ENCODE measurements around the gene DDX1. TPM values are rescaled to one million over a fixed set of nuclear protein-coding genes. Genes with fewer than 3 reads are reported as not detected.
A peak's percentile ranks its signal among the peaks of the same experiment; 100 is the strongest.

The DDX1 gene
- polyA plus RNA-seq, 3 donors: 164 to 206 (median 169) TPM

DNA sequence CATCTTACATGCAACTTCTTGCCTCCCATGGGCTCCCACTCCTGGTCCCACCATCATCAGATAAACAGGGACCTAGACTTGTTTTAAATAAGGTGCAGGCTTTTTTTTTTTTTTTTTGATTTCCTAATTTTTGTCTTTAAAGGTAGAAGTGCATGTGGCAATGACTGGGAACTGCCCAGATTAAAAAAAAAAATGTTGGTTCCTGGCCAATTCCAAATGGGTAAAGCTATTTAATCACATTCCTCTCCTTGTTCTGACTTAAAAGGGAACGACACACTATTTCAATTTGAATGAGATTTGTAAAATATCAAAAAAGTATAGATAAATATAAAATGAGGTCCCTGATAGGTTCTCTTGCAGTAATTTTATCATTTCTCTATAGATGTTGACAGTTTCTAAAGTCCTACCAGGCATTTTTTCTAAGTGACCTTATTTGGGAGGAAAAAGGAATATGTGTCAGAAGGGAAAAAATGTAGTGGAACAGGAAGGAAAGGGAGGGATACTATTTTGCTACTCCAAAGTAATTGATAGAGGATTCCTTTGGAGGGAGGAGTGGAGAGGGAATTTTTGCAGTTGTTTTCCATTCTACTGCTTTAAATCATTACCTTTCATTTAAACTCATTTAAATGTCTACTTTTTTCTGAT lies 43.3 kb downstream of the DDX1 start:
- no peak for DNase-seq (ENCODE audit: extremely low read depth in 1 of 11, low read depth in 9 of 11, low spot score in 4 of 11)

DNA sequence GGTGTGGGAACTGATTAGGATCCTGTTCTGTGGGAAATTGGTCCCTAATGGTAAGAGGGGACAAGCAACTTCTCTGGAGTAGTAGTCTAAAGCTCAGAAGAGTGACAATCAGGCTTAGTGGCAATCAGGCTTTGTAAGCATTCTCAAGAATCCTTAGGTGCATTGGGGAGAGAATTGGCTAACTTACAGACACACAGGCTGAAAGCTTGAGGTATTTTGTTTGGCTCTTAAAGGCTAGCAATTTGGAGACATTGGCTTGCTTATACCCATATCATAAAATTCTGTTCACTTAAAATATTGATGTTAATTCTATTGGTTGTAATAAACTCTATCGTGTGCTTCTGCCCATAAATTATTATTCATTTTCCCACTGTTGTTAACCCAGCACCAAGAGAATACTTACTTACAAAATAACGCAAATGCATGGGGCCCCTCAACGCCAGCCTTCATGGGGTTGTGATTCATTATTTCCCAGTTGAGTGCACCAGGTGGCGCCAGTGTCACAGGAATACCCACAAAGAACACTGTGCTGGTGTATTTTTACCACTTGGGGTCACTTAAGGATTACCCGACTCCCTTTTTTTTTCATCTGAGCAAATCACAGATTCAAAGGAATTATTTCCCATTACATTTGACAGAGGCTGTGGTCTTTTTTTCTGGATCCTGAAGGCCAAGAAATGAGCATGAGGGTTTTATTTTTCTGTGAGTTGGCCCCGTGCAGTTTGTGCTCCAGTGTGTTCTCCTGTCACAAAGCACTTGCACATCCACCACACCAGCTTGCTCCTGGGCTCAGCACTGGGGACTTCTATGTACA lies 45.5 kb downstream of the DDX1 start:
- DNase-seq (ENCODE audit: extremely low read depth in 1 of 11, low read depth in 9 of 11, low spot score in 4 of 11): peak; percentile 65 to 85 (median 77)

DNA sequence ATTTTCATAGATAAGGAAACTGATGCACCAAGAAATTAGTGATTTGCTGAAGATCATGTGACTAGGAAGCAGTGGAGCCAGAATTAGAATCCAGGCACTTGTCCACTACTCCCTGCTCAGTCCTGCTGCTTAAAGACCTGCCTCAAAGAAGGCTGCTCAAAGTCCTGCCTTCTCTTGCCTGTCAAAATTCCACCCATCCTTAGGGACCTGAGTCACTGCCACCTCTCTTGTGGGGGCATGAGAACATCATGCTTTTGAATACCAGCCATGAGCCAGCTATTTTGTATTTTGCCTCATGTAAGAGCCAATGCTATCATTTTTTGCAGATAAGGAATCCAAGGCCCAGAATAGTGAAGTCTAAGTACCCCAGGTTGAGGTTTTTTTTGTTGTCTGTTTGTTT lies 47.1 kb downstream of the DDX1 start:
- no peak for DNase-seq (ENCODE audit: extremely low read depth in 1 of 11, low read depth in 9 of 11, low spot score in 4 of 11)

DNA sequence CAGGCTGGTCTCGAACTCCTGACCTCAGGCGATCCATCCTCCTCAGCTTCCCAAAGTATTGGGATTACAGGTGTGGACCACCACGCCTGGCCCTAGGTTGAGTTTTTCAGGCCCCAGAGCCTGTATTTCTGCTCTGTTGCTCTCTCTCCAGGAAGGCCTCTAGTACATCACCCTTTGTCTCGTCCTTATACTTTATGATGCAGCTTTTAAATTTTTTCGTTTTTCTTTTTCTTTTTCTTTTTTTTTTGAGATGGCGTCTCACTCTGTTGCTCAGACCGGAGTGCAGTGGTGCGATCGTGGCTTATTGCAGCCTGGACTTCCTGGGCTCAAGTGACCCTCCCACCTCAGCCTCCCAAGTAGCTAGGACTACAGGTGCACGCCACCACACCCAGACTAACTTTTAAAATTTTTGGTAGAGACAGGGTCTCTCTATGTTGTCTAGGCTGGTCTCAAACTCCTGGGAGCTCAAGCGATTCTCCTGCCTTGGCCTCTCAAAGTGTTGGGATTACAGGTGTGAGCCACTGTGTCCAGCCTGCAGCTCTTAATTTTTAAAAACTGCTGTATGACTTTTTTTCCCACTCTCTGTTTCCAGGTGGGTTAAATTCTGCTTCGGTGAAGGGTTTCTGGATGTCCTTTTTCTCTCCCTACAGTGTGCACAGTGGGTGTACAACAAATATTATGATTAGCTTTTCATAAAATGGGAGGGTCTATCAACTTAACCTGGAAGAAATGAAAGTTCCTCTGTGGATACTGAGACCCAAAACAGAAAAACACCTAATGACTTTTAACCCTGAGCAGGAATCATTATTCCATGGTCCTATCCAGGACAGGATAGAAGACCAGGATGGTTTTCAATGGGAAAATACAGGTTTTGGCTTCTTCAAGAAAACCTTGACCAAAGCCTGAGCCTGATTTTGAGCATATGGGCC lies 47.9 kb downstream of the DDX1 start:
- DNase-seq (ENCODE audit: extremely low read depth in 1 of 11, low read depth in 9 of 11, low spot score in 4 of 11): no peak

GRCh38 chr2:15640261-15640711 lies 48.6 kb downstream of the DDX1 start:
- DNase-seq (ENCODE audit: extremely low read depth in 1 of 11, low read depth in 9 of 11, low spot score in 4 of 11): no peak

GRCh38 chr2:15640784-15641183 lies 49.1 kb downstream of the DDX1 start:
- no peak for DNase-seq (ENCODE audit: extremely low read depth in 1 of 11, low read depth in 9 of 11, low spot score in 4 of 11)

DNA sequence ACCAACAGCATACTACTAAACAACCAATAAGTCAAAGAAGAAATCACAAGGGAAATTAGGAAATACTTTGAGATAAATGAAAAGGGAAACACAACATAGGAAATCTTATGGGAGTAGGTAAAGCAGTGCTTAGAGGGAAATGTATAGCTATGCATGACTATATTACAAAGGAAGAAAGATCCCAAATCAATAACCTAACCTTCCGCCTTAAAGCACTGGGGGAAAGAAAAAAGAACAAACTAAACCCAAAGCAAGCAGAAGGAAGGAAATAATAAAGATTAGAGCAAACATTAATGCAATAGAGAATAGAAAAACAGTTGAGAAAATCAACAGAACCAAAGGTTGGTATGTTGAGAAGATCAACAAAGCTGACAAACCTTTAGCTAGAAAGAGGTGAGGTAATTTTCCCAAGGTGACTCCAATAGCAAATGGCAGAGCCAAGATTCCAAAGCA lies 49.9 kb downstream of the DDX1 start:
- DNase-seq (ENCODE audit: extremely low read depth in 1 of 11, low read depth in 9 of 11, low spot score in 4 of 11): no peak

GRCh38 chr2:15642011-15642814 lies 50.5 kb downstream of the DDX1 start:
- peak in 1 of 11 donors; percentile 70 for DNase-seq (ENCODE audit: extremely low read depth in 1 of 11, low read depth in 9 of 11, low spot score in 4 of 11)

DNA sequence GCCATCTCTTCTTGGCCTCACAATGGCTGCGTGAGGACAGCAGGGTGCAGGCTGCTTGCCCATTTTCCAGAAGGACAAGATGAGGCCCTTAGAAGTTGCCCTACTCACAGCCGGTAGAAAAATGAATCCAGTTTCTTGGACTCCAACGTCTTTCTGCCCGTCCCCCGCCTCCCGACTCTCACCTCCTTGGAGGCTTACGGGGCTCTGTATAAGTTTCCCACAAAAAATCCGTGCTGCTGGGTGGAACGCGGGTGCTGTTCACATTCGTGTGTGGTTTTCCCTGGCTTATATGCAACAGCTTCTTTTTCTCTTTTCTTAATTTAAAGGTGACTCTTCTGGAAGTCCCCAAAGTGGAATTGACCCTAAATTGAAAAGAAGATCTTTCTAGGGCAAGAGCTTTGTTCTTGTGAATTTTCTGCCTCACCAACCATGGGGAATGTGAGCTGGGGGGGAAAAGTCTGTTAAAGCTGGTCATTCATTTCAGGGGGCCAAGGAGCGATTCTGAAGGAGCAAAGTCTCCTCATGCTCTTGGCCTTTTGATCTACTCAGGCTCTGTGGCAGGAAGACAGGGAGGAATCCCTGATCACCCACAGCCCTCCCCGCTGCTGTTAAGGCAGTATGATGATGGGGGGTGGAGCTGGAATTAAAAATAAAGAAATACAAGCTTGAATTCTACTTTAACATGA lies 51.3 kb downstream of the DDX1 start:
- DNase-seq (ENCODE audit: extremely low read depth in 1 of 11, low read depth in 9 of 11, low spot score in 4 of 11): peak in 2 of 11 donors; percentile 63 to 77

DNA sequence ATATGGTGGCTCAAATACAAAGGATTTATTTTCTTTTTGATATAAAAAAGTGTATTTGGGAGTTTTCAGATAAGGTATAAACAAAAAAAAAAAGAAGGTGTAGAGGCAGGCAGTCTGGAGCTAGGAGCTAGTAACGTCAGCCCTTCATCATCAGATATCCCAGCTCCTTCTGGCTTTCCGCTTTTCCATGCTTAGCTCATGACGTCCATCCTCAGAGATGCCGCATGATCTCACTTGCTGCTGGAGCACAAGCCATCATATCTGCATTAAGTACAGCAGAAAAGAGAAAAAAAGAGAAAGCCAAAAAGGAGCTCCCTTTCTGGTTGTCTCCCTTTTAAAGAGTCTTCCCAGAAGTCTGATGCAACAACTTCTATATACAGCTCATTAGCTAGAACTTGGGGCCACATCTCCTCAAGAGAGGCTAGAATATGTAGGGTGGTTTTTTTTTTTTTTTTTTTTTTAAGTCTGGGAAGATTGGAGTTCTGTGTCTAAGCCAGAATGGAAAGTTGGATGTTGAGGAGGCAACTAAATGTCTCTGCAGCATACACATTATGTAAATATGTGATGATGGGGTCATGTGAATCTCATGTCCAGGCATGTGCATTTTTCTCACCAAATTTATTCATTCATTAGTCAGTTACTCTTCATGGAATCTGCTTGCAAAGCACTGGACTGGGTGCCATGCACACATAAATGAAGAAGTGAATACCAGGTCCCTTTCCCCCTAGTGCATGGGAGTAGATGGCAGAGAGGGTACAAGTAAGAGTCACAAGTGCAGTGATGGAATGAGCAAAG lies 52.3 kb downstream of the DDX1 start:
- no peak for DNase-seq (ENCODE audit: extremely low read depth in 1 of 11, low read depth in 9 of 11, low spot score in 4 of 11)

DNA sequence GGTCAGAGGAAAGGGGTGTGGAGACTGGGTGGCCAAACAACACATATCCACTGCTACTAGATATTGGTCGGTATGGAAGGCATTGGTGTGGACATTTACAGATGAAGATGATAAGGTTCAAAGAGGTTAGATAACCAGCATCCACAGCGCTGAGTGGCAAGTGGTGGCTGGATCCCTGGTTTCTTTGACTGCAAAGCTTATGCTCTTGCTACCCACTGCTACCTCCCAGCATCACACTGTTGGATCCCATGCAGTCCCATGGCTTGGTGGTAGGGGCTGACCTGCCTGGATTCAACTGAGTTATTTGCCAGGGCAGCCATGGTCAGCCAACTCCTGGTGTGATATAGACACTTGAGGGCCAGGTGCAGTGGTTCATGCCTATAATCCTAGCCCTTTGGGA lies 53.6 kb downstream of the DDX1 start:
- DNase-seq (ENCODE audit: extremely low read depth in 1 of 11, low read depth in 9 of 11, low spot score in 4 of 11): no peak

GRCh38 chr2:15645720-15646385 lies 54.2 kb downstream of the DDX1 start:
- DNase-seq (ENCODE audit: extremely low read depth in 1 of 11, low read depth in 9 of 11, low spot score in 4 of 11): no peak

DNA sequence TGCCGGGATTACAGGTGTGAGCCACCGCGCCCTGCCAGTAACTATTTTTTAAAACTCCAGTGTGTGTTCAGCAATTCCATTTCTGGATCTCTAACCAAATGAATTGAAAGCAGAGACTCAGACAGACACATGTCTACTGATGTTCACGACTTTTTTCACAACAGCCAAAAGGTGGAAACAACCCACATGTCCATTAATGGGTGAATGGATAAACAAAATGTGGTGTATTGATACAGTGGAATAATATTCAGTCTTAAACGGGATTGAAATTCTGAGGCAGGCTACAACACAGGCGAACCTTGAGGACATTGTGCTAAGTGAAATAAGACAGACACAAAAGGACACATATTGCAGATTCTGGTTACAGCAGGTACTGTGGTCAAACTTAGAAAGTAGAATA lies 55.0 kb downstream of the DDX1 start:
- DNase-seq (ENCODE audit: extremely low read depth in 1 of 11, low read depth in 9 of 11, low spot score in 4 of 11): no peak

GRCh38 chr2:15647622-15648590 lies 56.2 kb downstream of the DDX1 start:
- no peak for DNase-seq (ENCODE audit: extremely low read depth in 1 of 11, low read depth in 9 of 11, low spot score in 4 of 11)

DNA sequence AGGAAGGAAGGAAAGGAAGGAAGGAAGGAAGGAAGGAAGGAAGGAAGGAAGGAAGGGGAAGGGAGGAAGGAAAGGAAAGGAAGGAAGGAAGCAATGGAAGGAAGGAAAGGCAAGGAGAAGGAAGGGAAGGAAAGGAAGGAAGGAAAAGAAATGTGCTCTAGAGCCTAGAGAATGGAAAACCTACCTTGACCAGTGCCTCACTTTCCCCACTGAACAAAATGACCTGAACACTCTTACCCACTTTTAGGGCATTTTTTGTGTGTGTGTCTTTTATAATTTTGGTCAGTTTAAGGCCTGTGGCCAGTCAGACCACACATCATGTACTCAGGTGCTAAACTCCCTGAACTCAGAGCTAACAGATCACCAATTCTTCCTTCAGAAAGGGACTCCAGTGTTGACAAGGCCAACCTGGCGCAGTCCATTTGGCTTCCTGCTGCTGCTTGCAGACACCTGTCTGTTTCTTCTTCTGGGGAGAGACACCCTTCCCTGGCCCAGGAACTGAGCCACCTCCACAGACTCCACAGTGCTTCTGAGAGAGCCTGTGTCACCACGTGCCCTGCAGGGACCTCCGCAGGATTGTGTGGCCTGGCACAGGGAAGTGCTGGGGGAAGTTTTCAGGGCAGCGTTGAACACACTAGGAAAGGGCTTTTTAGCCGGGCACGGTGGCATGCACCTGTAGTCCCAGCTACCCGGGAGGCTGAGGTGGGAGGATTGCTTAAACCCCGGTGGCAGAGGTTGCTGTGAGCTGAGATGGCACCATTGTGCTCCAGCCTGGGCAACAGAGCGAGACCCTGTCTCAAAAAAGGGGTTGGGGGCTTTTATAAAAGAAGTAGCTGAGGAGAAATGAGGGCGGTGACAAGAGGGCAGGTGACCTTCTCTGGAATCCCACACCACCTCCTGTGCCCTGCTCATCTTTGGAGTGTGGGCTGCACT lies 57.2 kb downstream of the DDX1 start:
- no peak for DNase-seq (ENCODE audit: extremely low read depth in 1 of 11, low read depth in 9 of 11, low spot score in 4 of 11)

Data from renal cortex interstitium (tissue), 11 donors.